KMS-11 (cell line): ENCODE measurements around the gene WNT6.

Experiments used
- H2AFZ ChIP-seq: fragments of 200-600 bp; sonication (generic); 2 replicates; pipeline ENCODE4 v1.6.1; 2016; ENCODE audit warnings: antibody characterized with exemption, mixed run types, low read depth
- H3K27ac ChIP-seq: fragments of 200-600 bp; sonication (generic); 2 replicates; pipeline ENCODE4 v1.6.1; 2016; ENCODE audit warnings: mild to moderate bottlenecking, mixed run types
- H3K27me3 ChIP-seq: fragments of 200-600 bp; sonication (generic); 2 replicates; pipeline ENCODE4 v1.6.1; 2017; ENCODE audit warnings: mild to moderate bottlenecking, low read depth, mixed run types, moderate library complexity; ENCODE audit not compliant: insufficient read depth
- H3K36me3 ChIP-seq: fragments of 200-600 bp; sonication (generic); 2 replicates; pipeline ENCODE4 v1.6.1; 2017; ENCODE audit warnings: mild to moderate bottlenecking, mixed run types; ENCODE audit not compliant: insufficient read depth
- H3K4me1 ChIP-seq: fragments of 200-600 bp; sonication (generic); 2 replicates; pipeline ENCODE4 v1.6.1; 2016; ENCODE audit warnings: mild to moderate bottlenecking, low read depth, mixed run types; ENCODE audit not compliant: poor library complexity, severe bottlenecking
- H3K4me2 ChIP-seq: fragments of 200-600 bp; sonication (generic); 2 replicates; pipeline ENCODE4 v1.7.0; 2016; ENCODE audit warnings: mild to moderate bottlenecking, mixed run types
- H3K4me3 ChIP-seq: fragments of 200-600 bp; sonication (generic); IDR thresholded peaks from 2 replicates; pipeline ENCODE4 v1.6.1; 2017; ENCODE audit warnings: low read depth, low read length, mixed read lengths; ENCODE audit not compliant: insufficient read depth
- H3K79me2 ChIP-seq: fragments of 200-600 bp; sonication (generic); 2 replicates; pipeline ENCODE4 v1.6.1; 2016; ENCODE audit warnings: low read depth, mixed run types; ENCODE audit not compliant: insufficient read depth
- H3K9ac ChIP-seq: fragments of 200-600 bp; sonication (generic); 2 replicates; pipeline ENCODE4 v1.6.1; 2016; ENCODE audit warnings: mild to moderate bottlenecking, mixed run types
- H4K20me1 ChIP-seq: fragments of 200-600 bp; sonication (generic); 2 replicates; pipeline ENCODE4 v1.6.1; 2016; ENCODE audit warnings: mild to moderate bottlenecking, mixed run types; ENCODE audit not compliant: insufficient read depth
- TF ChIP-seq, protein P1 (sequence below): fragments of 200-600 bp; sonication (generic); conservative IDR thresholded peaks from 2 replicates; pipeline ENCODE4 v1.6.1; 2017; ENCODE audit warnings: low read depth, mild to moderate bottlenecking, antibody characterized with exemption, low read length, moderate library complexity, mixed read lengths

The WNT6 gene

GRCh38 chr2:218851286-218851685 is 8.3 kb upstream of the WNT6 start:
- Histone ChIP-seq H3K9ac (no peak overlapping the region), H3K27me3 (peaks cover 18% of the 10 kb centered on the region; the same call in 1 of the 2 replicates), H3K4me2 (no peak overlapping the region), H3K4me3 (no peak overlapping the region), H3K4me1 (peaks cover 11% of the 10 kb centered on the region), H3K36me3 (no peaks in the 10 kb centered on the region), H3K27ac (no peak overlapping the region), H4K20me1 (no peaks in the 10 kb centered on the region), H2AFZ (no peak overlapping the region), H3K79me2 (no peaks in the 10 kb centered on the region)
- TF ChIP-seq, protein P1, sequence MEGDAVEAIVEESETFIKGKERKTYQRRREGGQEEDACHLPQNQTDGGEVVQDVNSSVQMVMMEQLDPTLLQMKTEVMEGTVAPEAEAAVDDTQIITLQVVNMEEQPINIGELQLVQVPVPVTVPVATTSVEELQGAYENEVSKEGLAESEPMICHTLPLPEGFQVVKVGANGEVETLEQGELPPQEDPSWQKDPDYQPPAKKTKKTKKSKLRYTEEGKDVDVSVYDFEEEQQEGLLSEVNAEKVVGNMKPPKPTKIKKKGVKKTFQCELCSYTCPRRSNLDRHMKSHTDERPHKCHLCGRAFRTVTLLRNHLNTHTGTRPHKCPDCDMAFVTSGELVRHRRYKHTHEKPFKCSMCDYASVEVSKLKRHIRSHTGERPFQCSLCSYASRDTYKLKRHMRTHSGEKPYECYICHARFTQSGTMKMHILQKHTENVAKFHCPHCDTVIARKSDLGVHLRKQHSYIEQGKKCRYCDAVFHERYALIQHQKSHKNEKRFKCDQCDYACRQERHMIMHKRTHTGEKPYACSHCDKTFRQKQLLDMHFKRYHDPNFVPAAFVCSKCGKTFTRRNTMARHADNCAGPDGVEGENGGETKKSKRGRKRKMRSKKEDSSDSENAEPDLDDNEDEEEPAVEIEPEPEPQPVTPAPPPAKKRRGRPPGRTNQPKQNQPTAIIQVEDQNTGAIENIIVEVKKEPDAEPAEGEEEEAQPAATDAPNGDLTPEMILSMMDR = no peak

DNA sequence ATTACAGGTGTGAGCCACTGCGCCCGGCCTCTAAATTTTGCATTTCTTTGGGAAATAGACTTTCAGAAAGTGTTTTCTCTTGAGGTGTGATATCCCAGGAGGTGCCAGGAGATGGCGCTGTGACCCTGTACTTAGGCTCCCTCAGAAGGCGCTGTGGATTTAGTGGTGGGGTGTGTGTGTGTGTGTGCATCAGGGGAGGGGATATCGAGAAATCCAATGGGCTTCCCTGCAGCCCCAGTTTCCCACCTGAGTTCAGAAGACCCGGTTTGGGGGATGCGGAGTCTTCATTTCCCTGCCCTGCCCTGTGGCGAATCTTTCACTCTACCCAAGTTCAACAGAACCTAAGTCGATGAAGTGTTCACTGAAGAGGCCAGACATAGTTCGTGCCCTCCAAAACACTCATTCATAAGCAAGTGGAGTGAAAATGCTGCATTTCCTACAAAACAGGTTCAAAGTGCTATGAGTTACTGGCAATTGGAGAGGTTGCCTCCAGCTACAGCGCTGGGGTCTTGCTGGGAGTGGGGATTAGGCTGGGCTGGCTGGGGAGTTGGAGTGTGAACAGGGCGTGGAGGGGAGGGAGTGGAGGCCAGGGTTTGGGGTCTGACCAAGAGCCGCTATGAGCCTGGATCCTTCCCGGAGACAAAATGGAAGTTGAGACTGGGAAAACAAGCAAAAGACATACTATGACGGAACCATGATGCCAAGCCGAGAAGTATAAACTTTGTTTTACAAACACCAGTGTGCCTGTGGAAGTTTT is 6.5 kb upstream of the WNT6 start:
- H3K27ac ChIP-seq = no peak overlapping the region
- H3K9ac ChIP-seq = no peak overlapping the region
- no peaks in the 10 kb centered on the region for H3K79me2 ChIP-seq
- peaks cover 8% of the 10 kb centered on the region for H3K4me1 ChIP-seq
- no peak overlapping the region; the same call in 1 of the 2 replicates for H3K4me2 ChIP-seq
- H3K4me3 ChIP-seq = no peak overlapping the region
- no peaks in the 10 kb centered on the region for H4K20me1 ChIP-seq
- H3K27me3 ChIP-seq = peaks cover 21% of the 10 kb centered on the region; the same call in 1 of the 2 replicates
- no peaks in the 10 kb centered on the region for H3K36me3 ChIP-seq
- TF ChIP-seq, protein P1 = peak; percentile 88
- H2AFZ ChIP-seq = no peak overlapping the region

- Histone ChIP-seq H3K4me2 (no peak overlapping the region), H3K9ac (no peak overlapping the region), H3K79me2 (no peaks in the 10 kb centered on the region), H3K4me3 (no peak overlapping the region), H3K27ac (no peak overlapping the region), H4K20me1 (no peaks in the 10 kb centered on the region), H3K27me3 (peaks cover 28% of the 10 kb centered on the region; the same call in 1 of the 2 replicates), H2AFZ (no peak overlapping the region), H3K4me1 (peaks cover 8% of the 10 kb centered on the region), H3K36me3 (no peaks in the 10 kb centered on the region)
- TF ChIP-seq, protein P1 = no peak
These were observed 5.8 kb upstream of the WNT6 start for GRCh38 chr2:218853766-218854165.

DNA sequence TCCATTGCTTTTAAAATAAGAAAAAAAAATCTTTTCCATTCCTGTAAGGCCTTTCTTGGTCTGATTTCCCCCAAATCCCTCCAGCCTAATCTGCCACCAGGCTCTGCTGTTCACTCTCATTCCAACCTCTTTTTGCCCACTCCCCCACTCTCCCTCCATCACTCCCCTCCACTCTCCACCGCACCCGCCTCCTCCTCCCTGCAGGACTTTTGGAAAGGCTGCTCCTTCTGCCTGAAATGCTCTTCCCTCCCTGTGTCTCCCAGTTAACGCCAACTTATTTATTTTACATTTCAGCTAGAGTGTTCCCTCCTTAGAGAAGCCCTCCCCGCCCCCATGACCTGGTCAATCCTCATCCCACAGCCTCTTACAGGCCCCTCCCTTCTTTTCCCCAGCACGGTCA is 4.7 kb upstream of the WNT6 start:
- no peaks in the 10 kb centered on the region for H4K20me1 ChIP-seq
- peaks cover 8% of the 10 kb centered on the region for H3K4me1 ChIP-seq
- TF ChIP-seq, protein P1 = no peak
- H3K4me2 ChIP-seq = no peak overlapping the region
- H3K9ac ChIP-seq = no peak overlapping the region
- peaks cover 34% of the 10 kb centered on the region for H3K27me3 ChIP-seq
- no peak overlapping the region for H3K27ac ChIP-seq
- no peak overlapping the region for H2AFZ ChIP-seq
- H3K36me3 ChIP-seq = no peaks in the 10 kb centered on the region
- H3K4me3 ChIP-seq = no peak overlapping the region
- no peaks in the 10 kb centered on the region for H3K79me2 ChIP-seq
